ENCODE measurements around the gene MCM5.

DNA sequence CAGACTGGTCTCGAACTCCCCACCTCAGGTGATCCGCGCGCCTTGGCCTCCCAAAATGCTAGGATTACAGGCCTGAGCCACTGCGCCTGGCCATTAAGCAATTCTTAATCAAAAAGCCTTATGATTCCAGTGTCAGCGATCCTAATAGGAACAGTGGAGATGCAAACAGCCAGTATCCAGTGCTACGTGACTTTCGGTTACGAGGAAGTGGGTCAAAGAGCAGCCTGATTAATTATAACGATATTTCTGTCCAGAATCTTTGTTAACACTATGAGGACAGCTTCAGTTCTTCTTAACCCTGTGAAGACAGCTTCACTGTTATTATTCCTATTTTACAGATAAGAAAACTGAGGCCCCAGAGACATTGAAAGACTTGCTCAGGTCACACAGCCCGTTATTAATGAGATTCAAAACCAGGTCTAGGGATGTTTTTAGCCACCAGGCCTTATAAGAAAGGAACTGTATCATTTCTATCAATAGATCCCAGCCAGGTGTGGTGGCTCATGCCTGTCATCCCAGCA is 36.3 kb upstream of the MCM5 start:
- TF ChIP-seq, protein P1, sequence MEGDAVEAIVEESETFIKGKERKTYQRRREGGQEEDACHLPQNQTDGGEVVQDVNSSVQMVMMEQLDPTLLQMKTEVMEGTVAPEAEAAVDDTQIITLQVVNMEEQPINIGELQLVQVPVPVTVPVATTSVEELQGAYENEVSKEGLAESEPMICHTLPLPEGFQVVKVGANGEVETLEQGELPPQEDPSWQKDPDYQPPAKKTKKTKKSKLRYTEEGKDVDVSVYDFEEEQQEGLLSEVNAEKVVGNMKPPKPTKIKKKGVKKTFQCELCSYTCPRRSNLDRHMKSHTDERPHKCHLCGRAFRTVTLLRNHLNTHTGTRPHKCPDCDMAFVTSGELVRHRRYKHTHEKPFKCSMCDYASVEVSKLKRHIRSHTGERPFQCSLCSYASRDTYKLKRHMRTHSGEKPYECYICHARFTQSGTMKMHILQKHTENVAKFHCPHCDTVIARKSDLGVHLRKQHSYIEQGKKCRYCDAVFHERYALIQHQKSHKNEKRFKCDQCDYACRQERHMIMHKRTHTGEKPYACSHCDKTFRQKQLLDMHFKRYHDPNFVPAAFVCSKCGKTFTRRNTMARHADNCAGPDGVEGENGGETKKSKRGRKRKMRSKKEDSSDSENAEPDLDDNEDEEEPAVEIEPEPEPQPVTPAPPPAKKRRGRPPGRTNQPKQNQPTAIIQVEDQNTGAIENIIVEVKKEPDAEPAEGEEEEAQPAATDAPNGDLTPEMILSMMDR (conservative IDR thresholded peaks at IDR 0.05; ENCODE audit: low read depth, low read length) = no peak
- TF ChIP-seq EZH2 (IDR thresholded peaks at IDR 0.05; ENCODE audit: low read length, unreplicated experiment) = no peak

Measured in PC-3 (cell line).